ENCODE results near the gene TM4SF5. TPM values are rescaled to one million over a fixed set of nuclear protein-coding genes. Genes with fewer than 3 reads are reported as not detected.
A peak's percentile ranks its signal among the peaks of the same experiment; 100 is the strongest.

Gene TM4SF5
- polyA plus RNA-seq, 1 of the 3 experiments (the other 2 are of a cell fraction) = not detected

DNA sequence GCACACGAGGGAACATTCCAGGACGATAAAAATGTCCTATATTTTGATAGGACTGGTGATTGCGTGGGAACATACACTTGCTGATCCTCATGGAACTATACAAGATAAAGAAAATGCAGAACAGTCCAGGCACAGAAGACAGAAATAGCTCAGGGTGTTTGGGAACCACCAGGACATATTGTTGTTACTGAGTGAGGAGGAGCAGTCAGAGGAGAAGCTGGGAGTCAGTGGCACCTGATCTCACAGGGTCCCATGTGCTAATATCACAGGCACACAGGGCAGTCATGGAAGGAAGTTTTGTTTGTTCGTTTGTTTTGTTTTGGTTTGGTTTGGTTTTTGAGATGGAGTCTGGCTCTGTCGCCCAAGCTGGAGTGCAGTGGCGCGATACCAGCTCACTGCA is 41.0 kb downstream of the TM4SF5 start:
- CTCF ChIA-PET = no interaction called here
- DNase-seq = no peak
- TF ChIP-seq TAF1 (IDR thresholded peaks at IDR 0.05; ENCODE audit: borderline replicate concordance, low read depth, low read length) = no peak
- Histone ChIP-seq H4K20me1 (ENCODE audit: insufficient read depth) (no peaks in the 10 kb centered on the region), H3K27me3 (ENCODE audit: insufficient read depth) (no peaks in the 10 kb centered on the region), H3K9ac (no peak overlapping the region), H3K9me2 (no peaks in the 10 kb centered on the region), H3K4me1 (ENCODE audit: control insufficient read depth in 1 of 2, insufficient read depth in 2 of 2, low read depth in 1 of 2, low read length in 1 of 2) (peaks cover 0 to 6% of the 10 kb centered on the region in 2 experiments; a peak in 1 of 4 replicates), H3K27ac (ENCODE audit: low read depth in 2 of 2, low read length in 1 of 2) (no peak overlapping the region), H3K4me2 (no peak overlapping the region), H3K79me2 (ENCODE audit: insufficient read depth) (peaks cover 5% of the 10 kb centered on the region; the same call in 1 of the 2 replicates), H3F3A (replicated peaks; ENCODE audit: insufficient read depth) (no peaks in the 10 kb centered on the region), H3K4me3 (ENCODE audit: low read depth in 2 of 2, low read length in 1 of 2) (no peak overlapping the region), H2AFZ (ENCODE audit: low read depth) (no peak overlapping the region), H3K9me3 (no peaks in the 10 kb centered on the region), H3K36me3 (replicated peaks in 1 of 2; ENCODE audit: control insufficient read depth in 1 of 2, insufficient read depth in 2 of 2, low read length in 1 of 2) (peaks cover 16% of the 10 kb centered on the region in 2 experiments)
- POLR2A ChIA-PET = no interaction called here
- 84% methylated on average over 7 of the region's 7 CpGs for WGBS (ENCODE audit: low lambda C conversion rate)

DNA sequence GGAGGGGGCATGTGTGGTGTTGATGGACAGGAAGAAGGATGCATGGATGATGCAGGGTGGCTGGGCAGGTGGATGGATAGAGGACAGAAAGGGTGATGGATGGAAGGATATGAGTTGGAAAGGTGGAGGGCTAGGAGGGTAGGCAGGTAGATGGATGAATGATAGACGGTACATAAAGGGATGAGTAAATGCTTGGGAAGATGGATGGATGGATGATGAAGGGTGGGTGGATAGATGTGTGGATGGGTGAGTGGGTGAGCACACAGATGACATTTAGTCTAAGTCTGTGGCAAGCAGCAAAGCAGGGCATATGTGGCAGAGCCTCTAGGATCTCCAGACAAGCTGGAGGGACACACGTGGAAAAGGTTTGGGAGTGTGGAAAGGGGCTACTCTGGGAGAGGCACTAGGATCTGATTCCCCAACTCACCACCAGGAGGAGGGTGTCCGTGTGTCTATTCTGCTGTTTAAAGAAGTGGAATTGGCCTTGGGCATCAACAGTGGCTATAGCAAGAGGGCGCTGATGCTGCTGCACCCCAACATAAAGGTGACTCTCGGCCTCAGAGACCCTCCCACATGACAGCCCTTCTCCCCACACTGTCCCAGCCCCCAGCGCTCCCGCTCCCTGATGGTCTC is 43.5 kb downstream of the TM4SF5 start:
- Histone ChIP-seq H4K20me1 (ENCODE audit: insufficient read depth) (no peaks in the 10 kb centered on the region), H3K4me1 (ENCODE audit: control insufficient read depth in 1 of 2, insufficient read depth in 2 of 2, low read depth in 1 of 2, low read length in 1 of 2) (no peaks in the 10 kb centered on the region), H2AFZ (ENCODE audit: low read depth) (no peak overlapping the region), H3K9ac (no peak overlapping the region), H3K79me2 (ENCODE audit: insufficient read depth) (no peaks in the 10 kb centered on the region), H3K9me3 (no peaks in the 10 kb centered on the region), H3K4me2 (no peak overlapping the region), H3K36me3 (replicated peaks in 1 of 2; ENCODE audit: control insufficient read depth in 1 of 2, insufficient read depth in 2 of 2, low read length in 1 of 2) (peaks cover 10 to 11% of the 10 kb centered on the region in 2 experiments), H3F3A (replicated peaks; ENCODE audit: insufficient read depth) (no peaks in the 10 kb centered on the region), H3K27ac (ENCODE audit: low read depth in 2 of 2, low read length in 1 of 2) (no peak overlapping the region), H3K9me2 (no peaks in the 10 kb centered on the region), H3K4me3 (ENCODE audit: low read depth in 2 of 2, low read length in 1 of 2) (no peak overlapping the region), H3K27me3 (ENCODE audit: insufficient read depth) (no peaks in the 10 kb centered on the region)
- ChIA-PET POLR2A (no interaction called here), CTCF (interaction anchor here (0.6 to 1.1 kb wide), 2 partner anchors 9 to 25 kb away, joined by 3 read pairs; partner anchors contain the start of gene PLD2)
- TF ChIP-seq CHD2 (IDR thresholded peaks at IDR 0.05; ENCODE audit: low read length, partially characterized antibody) (no peak), SMC3 (IDR thresholded peaks at IDR 0.05; ENCODE audit: low read depth, low read length) (0 out of 2 replicates have a peak, but pooled peaks have one; percentile 11), CTCF (IDR thresholded peaks at IDR 0.05) (peak; percentile 35; the same call in 1 of the 2 replicates), TAF1 (IDR thresholded peaks at IDR 0.05; ENCODE audit: borderline replicate concordance, low read depth, low read length) (no peak), FOXM1 (IDR thresholded peaks at IDR 0.05; ENCODE audit: low read depth) (no peak)
- 95% methylated on average over 6 of the region's 7 CpGs for WGBS (ENCODE audit: low lambda C conversion rate)
- no peak for DNase-seq

- CTCF ChIA-PET = no interaction called here
- Histone ChIP-seq H3K4me3 (ENCODE audit: low read depth in 2 of 2, low read length in 1 of 2) (no peak overlapping the region), H3K9me2 (no peaks in the 10 kb centered on the region), H3K36me3 (replicated peaks in 1 of 2; ENCODE audit: control insufficient read depth in 1 of 2, insufficient read depth in 2 of 2, low read length in 1 of 2) (peaks cover 10 to 15% of the 10 kb centered on the region in 2 experiments), H3K27me3 (ENCODE audit: insufficient read depth) (no peaks in the 10 kb centered on the region), H3K79me2 (ENCODE audit: insufficient read depth) (no peaks in the 10 kb centered on the region), H3K27ac (ENCODE audit: low read depth in 2 of 2, low read length in 1 of 2) (no peak overlapping the region), H4K20me1 (ENCODE audit: insufficient read depth) (no peaks in the 10 kb centered on the region), H3K4me1 (ENCODE audit: control insufficient read depth in 1 of 2, insufficient read depth in 2 of 2, low read depth in 1 of 2, low read length in 1 of 2) (no peaks in the 10 kb centered on the region), H3K4me2 (no peak overlapping the region), H3K9ac (no peak overlapping the region), H2AFZ (ENCODE audit: low read depth) (no peak overlapping the region), H3F3A (replicated peaks; ENCODE audit: insufficient read depth) (no peaks in the 10 kb centered on the region), H3K9me3 (no peaks in the 10 kb centered on the region)
- POLR2A ChIA-PET = no interaction called here
- 77% methylated on average over 5 of the region's 13 CpGs for WGBS (ENCODE audit: low lambda C conversion rate)
- no peak for DNase-seq
- no peak for TF ChIP-seq TAF1 (IDR thresholded peaks at IDR 0.05; ENCODE audit: borderline replicate concordance, low read depth, low read length)
- TF ChIP-seq EZH2phosphoT487 (IDR thresholded peaks at IDR 0.05; ENCODE audit: borderline replicate concordance, low read depth) = no peak
- no peak for TF ChIP-seq SMC3 (IDR thresholded peaks at IDR 0.05; ENCODE audit: low read depth, low read length)
- no peak for TF ChIP-seq POLR2AphosphoS5 (IDR thresholded peaks at IDR 0.05; ENCODE audit: low read depth, low read length)
- no peak for TF ChIP-seq RAD21 (IDR thresholded peaks at IDR 0.05; ENCODE audit: low read length)
- no peak for TF ChIP-seq MEF2A (IDR thresholded peaks at IDR 0.05; ENCODE audit: borderline replicate concordance, low read depth)
- TF ChIP-seq RXRA (IDR thresholded peaks at IDR 0.05; ENCODE audit: borderline replicate concordance, low read depth) = no peak
- TF ChIP-seq RFX5 (IDR thresholded peaks at IDR 0.05; ENCODE audit: low read length) = no peak
- TF ChIP-seq MXI1 (IDR thresholded peaks at IDR 0.05; ENCODE audit: low read depth, low read length) = no peak
- no peak for TF ChIP-seq FOXM1 (IDR thresholded peaks at IDR 0.05; ENCODE audit: low read depth)
- TF ChIP-seq NRF1 (IDR thresholded peaks at IDR 0.05; ENCODE audit: low read depth, low read length) = no peak
- TF ChIP-seq GATA2 (CRISPR knock-in tag; IDR thresholded peaks at IDR 0.05) = no peak
- TF ChIP-seq CTCF (IDR thresholded peaks at IDR 0.05) = no peak
- no peak for TF ChIP-seq RCOR1 (IDR thresholded peaks at IDR 0.05; ENCODE audit: low read length)
- TF ChIP-seq, protein P1, sequence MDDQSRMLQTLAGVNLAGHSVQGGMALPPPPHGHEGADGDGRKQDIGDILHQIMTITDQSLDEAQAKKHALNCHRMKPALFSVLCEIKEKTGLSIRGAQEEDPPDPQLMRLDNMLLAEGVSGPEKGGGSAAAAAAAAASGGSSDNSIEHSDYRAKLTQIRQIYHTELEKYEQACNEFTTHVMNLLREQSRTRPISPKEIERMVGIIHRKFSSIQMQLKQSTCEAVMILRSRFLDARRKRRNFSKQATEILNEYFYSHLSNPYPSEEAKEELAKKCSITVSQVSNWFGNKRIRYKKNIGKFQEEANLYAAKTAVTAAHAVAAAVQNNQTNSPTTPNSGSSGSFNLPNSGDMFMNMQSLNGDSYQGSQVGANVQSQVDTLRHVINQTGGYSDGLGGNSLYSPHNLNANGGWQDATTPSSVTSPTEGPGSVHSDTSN (IDR thresholded peaks at IDR 0.05) = no peak
Observed at GRCh38 chr17:4816826-4817225, 45.1 kb downstream of the TM4SF5 start.

All from SK-N-SH (cell line).